ENCODE results near the gene GLB1L2.

The GLB1L2 gene

GRCh38 chr11:134328433-134328832 lies 3.4 kb upstream of the GLB1L2 start:
- H3K9ac ChIP-seq (ENCODE audit: low read length) = no peak overlapping the region
- H3K27me3 ChIP-seq (ENCODE audit: low read depth, low read length) = no peaks in the 10 kb centered on the region
- H3K27ac ChIP-seq (ENCODE audit: low read length) = no peak overlapping the region
- no peaks in the 10 kb centered on the region for H3K4me1 ChIP-seq (ENCODE audit: low read length)
- H3K79me2 ChIP-seq (ENCODE audit: low read length) = no peaks in the 10 kb centered on the region
- no peaks in the 10 kb centered on the region for H3K9me3 ChIP-seq (ENCODE audit: insufficient read depth, low read length)
- H3K36me3 ChIP-seq (replicated peaks; ENCODE audit: low read depth, low read length) = no peaks in the 10 kb centered on the region
- H4K20me1 ChIP-seq (ENCODE audit: insufficient read depth, low read length) = no peaks in the 10 kb centered on the region
- H3K4me2 ChIP-seq (ENCODE audit: low read length) = no peak overlapping the region
- no peak for TF ChIP-seq CTCF (IDR thresholded peaks at IDR 0.05; ENCODE audit: low read depth, low read length)
- TF ChIP-seq EZH2phosphoT487 (IDR thresholded peaks at IDR 0.05; ENCODE audit: low read depth) = no peak
- H3K4me3 ChIP-seq (ENCODE audit: low read length) = no peak overlapping the region
- H2AFZ ChIP-seq (ENCODE audit: low read depth, low read length) = no peak overlapping the region

- no peak overlapping the region for H3K4me3 ChIP-seq (ENCODE audit: low read length)
- TF ChIP-seq CTCF (IDR thresholded peaks at IDR 0.05; ENCODE audit: low read depth, low read length) (no peak), EZH2phosphoT487 (IDR thresholded peaks at IDR 0.05; ENCODE audit: low read depth) (no peak)
- no peaks in the 10 kb centered on the region for H3K9me3 ChIP-seq (ENCODE audit: insufficient read depth, low read length)
- H3K4me1 ChIP-seq (ENCODE audit: low read length) = no peaks in the 10 kb centered on the region
- no peaks in the 10 kb centered on the region for H3K27me3 ChIP-seq (ENCODE audit: low read depth, low read length)
- no peaks in the 10 kb centered on the region for H3K36me3 ChIP-seq (replicated peaks; ENCODE audit: low read depth, low read length)
- H2AFZ ChIP-seq (ENCODE audit: low read depth, low read length) = no peak overlapping the region
- no peak overlapping the region for H3K27ac ChIP-seq (ENCODE audit: low read length)
- no peaks in the 10 kb centered on the region for H3K79me2 ChIP-seq (ENCODE audit: low read length)
- no peak overlapping the region for H3K9ac ChIP-seq (ENCODE audit: low read length)
- no peak overlapping the region for H3K4me2 ChIP-seq (ENCODE audit: low read length)
- no peaks in the 10 kb centered on the region for H4K20me1 ChIP-seq (ENCODE audit: insufficient read depth, low read length)
Measured at GRCh38 chr11:134330611-134331353, 1.0 kb upstream of the GLB1L2 start.

GRCh38 chr11:134332189-134332631 lies 422 bp downstream of the GLB1L2 start:
- no peaks in the 10 kb centered on the region for H3K79me2 ChIP-seq (ENCODE audit: low read length)
- no peaks in the 10 kb centered on the region for H3K36me3 ChIP-seq (replicated peaks; ENCODE audit: low read depth, low read length)
- no peaks in the 10 kb centered on the region for H3K9me3 ChIP-seq (ENCODE audit: insufficient read depth, low read length)
- H3K4me3 ChIP-seq (ENCODE audit: low read length) = no peak overlapping the region
- H4K20me1 ChIP-seq (ENCODE audit: insufficient read depth, low read length) = no peaks in the 10 kb centered on the region
- no peak overlapping the region for H2AFZ ChIP-seq (ENCODE audit: low read depth, low read length)
- H3K27me3 ChIP-seq (ENCODE audit: low read depth, low read length) = no peaks in the 10 kb centered on the region
- no peak overlapping the region for H3K9ac ChIP-seq (ENCODE audit: low read length)
- H3K27ac ChIP-seq (ENCODE audit: low read length) = no peak overlapping the region
- H3K4me2 ChIP-seq (ENCODE audit: low read length) = no peak overlapping the region
- TF ChIP-seq EZH2phosphoT487 (IDR thresholded peaks at IDR 0.05; ENCODE audit: low read depth) (no peak), CTCF (IDR thresholded peaks at IDR 0.05; ENCODE audit: low read depth, low read length) (no peak)
- no peaks in the 10 kb centered on the region for H3K4me1 ChIP-seq (ENCODE audit: low read length)

- no peaks in the 10 kb centered on the region for H3K9me3 ChIP-seq (ENCODE audit: insufficient read depth, low read length)
- no peaks in the 10 kb centered on the region for H3K36me3 ChIP-seq (replicated peaks; ENCODE audit: low read depth, low read length)
- no peaks in the 10 kb centered on the region for H3K4me1 ChIP-seq (ENCODE audit: low read length)
- no peaks in the 10 kb centered on the region for H3K79me2 ChIP-seq (ENCODE audit: low read length)
- H3K27ac ChIP-seq (ENCODE audit: low read length) = no peak overlapping the region
- no peak overlapping the region for H3K4me3 ChIP-seq (ENCODE audit: low read length)
- TF ChIP-seq CTCF (IDR thresholded peaks at IDR 0.05; ENCODE audit: low read depth, low read length) = no peak
- no peak for TF ChIP-seq EZH2phosphoT487 (IDR thresholded peaks at IDR 0.05; ENCODE audit: low read depth)
- H3K4me2 ChIP-seq (ENCODE audit: low read length) = no peak overlapping the region
- no peak overlapping the region for H2AFZ ChIP-seq (ENCODE audit: low read depth, low read length)
- no peak overlapping the region for H3K9ac ChIP-seq (ENCODE audit: low read length)
- H3K27me3 ChIP-seq (ENCODE audit: low read depth, low read length) = no peaks in the 10 kb centered on the region
- no peaks in the 10 kb centered on the region for H4K20me1 ChIP-seq (ENCODE audit: insufficient read depth, low read length)
Measured at GRCh38 chr11:134332782-134333181, 994 bp downstream of the GLB1L2 start.
